K562 (cell line): Measurements from ENCODE around the gene PCDH9.

Experiments used
- ASH1L ChIP-seq: fragments of 450-650 bp; IDR thresholded peaks from 2 replicates; pipeline ENCODE4 v1.6.1; 2018; ENCODE audit warnings: borderline replicate concordance, mild to moderate bottlenecking, low read depth; ENCODE audit not compliant: partially characterized antibody
- CBFA2T3 ChIP-seq: fragments of 450-650 bp; IDR thresholded peaks from 2 replicates; pipeline ENCODE4 v1.6.1; 2017
- GABPA ChIP-seq: fragments of 200-800 bp; sonication (Bioruptor generic); conservative IDR thresholded peaks from 2 replicates; pipeline ENCODE4 v1.6.1; 2016; ENCODE audit warnings: low read depth, missing genetic modification characterization, missing compliant biosample characterization
- NONO ChIP-seq, 2 experiments: fragments of 200-400 bp in 1 of 2; fragments of 450-650 bp in 1 of 2; formaldehyde crosslinking in 1 of 2; IDR thresholded peaks; 2 replicates each; pipeline ENCODE4 v1.6.1; 2017; ENCODE audit warnings: low read depth in 2 of 2, mild to moderate bottlenecking in 2 of 2, moderate library complexity in 2 of 2, low read length in 1 of 2
- SIX5 ChIP-seq, 2 experiments: IDR thresholded peaks; 2 replicates each; pipeline ENCODE4 v1.6.1; 2011; ENCODE audit warnings: low read length in 2 of 2, borderline replicate concordance in 1 of 2, low read depth in 1 of 2, mild to moderate bottlenecking in 1 of 2, moderate library complexity in 1 of 2; ENCODE audit not compliant: insufficient read depth in 1 of 2
- SMC3 ChIP-seq: conservative IDR thresholded peaks from 2 replicates; pipeline ENCODE4 v1.6.1; 2011; ENCODE audit warnings: low read depth, low read length, improper control_type of control experiment; ENCODE audit not compliant: insufficient read depth
- SOX6 ChIP-seq: fragments of 450-650 bp; IDR thresholded peaks from 2 replicates; pipeline ENCODE4 v1.6.1; 2014; ENCODE audit warnings: mild to moderate bottlenecking
- ZHX1 ChIP-seq: fragments of 150-350 bp; conservative IDR thresholded peaks from 2 replicates; pipeline ENCODE4 v1.6.1; 2014; ENCODE audit warnings: low read length
- ZNF384 ChIP-seq: IDR thresholded peaks from 2 replicates; pipeline ENCODE4 v1.6.1; 2012; ENCODE audit warnings: low read depth, low read length, improper control_type of control experiment
- TF ChIP-seq, protein P1 (sequence below): sonication (generic); formaldehyde crosslinking; IDR thresholded peaks from 2 replicates; pipeline ENCODE4 v1.8.1; 2022; ENCODE audit warnings: missing genetic modification reagents

- TF ChIP-seq CBFA2T3 (no peak), SIX5 (IDR thresholded peaks at IDR 0.05; ENCODE audit: borderline replicate concordance in 1 of 2, insufficient read depth in 1 of 2, low read depth in 1 of 2, low read length in 2 of 2) (no peak), ZNF384 (no peak), SMC3 (no peak), NONO (IDR thresholded peaks at IDR 0.05; ENCODE audit: low read depth in 2 of 2, low read length in 1 of 2) (no peak), ASH1L (no peak), SOX6 (no peak), ZHX1 (no peak), GABPA (tag) (no peak)
- TF ChIP-seq, protein P1, sequence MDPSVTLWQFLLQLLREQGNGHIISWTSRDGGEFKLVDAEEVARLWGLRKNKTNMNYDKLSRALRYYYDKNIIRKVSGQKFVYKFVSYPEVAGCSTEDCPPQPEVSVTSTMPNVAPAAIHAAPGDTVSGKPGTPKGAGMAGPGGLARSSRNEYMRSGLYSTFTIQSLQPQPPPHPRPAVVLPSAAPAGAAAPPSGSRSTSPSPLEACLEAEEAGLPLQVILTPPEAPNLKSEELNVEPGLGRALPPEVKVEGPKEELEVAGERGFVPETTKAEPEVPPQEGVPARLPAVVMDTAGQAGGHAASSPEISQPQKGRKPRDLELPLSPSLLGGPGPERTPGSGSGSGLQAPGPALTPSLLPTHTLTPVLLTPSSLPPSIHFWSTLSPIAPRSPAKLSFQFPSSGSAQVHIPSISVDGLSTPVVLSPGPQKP: no peak
Measured at GRCh38 chr13:66765559-66765958, 464.6 kb downstream of the PCDH9 start.
